Measurements from ENCODE around the gene C9orf40.

Gene C9orf40

GRCh38 chr9:74942801-74943200 lies 9.9 kb downstream of the C9orf40 start:
- no peak for DNase-seq (ENCODE audit: low read depth in 1 of 2, low spot score in 1 of 2)

DNA sequence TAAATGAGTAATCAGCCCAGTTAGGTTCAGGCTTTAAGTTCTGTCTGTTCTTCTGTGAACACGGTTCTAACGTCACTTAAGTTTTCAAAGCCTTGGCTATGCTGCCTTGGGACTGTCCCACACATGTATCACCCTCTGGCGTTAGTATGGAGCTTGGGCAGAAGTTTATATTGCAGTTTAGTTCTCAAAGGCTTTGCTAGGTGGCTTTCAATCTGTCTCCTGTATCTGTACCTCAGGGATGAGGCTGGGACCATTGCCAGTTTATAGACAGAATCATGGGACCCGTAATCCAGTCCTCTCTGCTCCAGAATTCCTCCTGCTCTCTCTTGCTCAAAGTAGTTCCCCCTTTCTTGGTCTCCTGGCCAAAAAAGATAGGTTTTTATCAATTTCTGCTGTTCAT lies 12.1 kb downstream of the C9orf40 start:
- DNase-seq (ENCODE audit: low read depth in 1 of 2, low spot score in 1 of 2): no peak

DNA sequence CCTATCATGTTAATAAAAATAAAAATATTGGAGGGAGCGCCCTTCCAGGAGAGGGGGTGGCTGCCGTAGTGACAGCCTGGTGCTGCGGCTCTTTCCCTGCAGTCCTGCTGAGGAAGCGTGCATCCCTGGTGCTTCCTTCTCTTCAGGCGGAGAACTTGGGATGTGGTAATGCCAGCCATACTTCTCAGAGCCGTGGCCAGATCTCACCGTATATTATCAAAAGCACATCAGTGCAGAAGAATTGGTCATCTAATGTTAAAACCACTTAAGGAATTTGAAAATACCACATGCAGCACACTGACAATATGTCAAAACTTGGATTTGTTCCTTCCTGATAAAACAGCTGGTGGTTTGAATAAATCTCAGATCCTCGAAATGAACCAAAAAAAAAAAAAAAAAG lies 17.7 kb downstream of the C9orf40 start:
- no peak for DNase-seq (ENCODE audit: low read depth in 1 of 2, low spot score in 1 of 2)

- no peak for DNase-seq (ENCODE audit: low read depth in 1 of 2, low spot score in 1 of 2)
Measured at GRCh38 chr9:74921737-74922136, 31.0 kb downstream of the C9orf40 start.

- DNase-seq (ENCODE audit: low read depth in 1 of 2, low spot score in 1 of 2): no peak
Measured at GRCh38 chr9:74920944-74921626, 31.6 kb downstream of the C9orf40 start.

DNA sequence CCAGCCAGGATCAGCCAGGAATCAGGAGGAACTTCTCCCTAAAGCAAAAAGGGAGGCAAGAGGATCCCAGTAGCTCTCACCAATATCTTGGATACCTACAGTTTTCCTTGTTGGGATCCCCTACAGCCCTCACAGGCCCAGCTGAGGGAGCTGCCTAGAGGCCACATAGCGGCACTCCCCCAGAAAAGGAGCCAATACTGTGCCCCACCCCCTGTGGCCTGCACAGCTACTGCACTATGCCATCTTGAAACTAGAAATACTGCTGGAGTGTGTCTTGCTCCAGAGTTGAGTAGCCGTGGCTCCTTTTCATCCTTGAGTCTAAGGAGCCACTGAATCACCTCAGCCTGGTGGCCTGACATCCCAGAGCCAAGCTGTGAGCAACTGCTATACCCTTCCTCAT lies 42.7 kb downstream of the C9orf40 start:
- no peak for DNase-seq (ENCODE audit: low read depth in 1 of 2, low spot score in 1 of 2)

GRCh38 chr9:74908665-74909064 lies 44.0 kb downstream of the C9orf40 start:
- DNase-seq (ENCODE audit: low read depth in 1 of 2, low spot score in 1 of 2): no peak

GRCh38 chr9:74907085-74907484 lies 45.6 kb downstream of the C9orf40 start:
- DNase-seq (ENCODE audit: low read depth in 1 of 2, low spot score in 1 of 2): no peak

GRCh38 chr9:74901001-74901400 lies 51.7 kb downstream of the C9orf40 start:
- DNase-seq (ENCODE audit: low read depth in 1 of 2, low spot score in 1 of 2): no peak

Measured in stimulated activated CD4-positive, alpha-beta T cell treated with anti-CD3 and anti-CD28 coated beads, Interleukin-15, amount 100 ng/mL, for 1 hour (primary cell).